K562 (cell line): Measurements from ENCODE around the gene ZG16B. TPM values are rescaled to one million over a fixed set of nuclear protein-coding genes. Genes with fewer than 3 reads are reported as not detected.

Source experiments
- ATAC-seq: fragments of 200-7000 bp; cut with Tn5 transposase; 3 replicates; pipeline ENCODE4 v1.9.1; 2020; ENCODE audit warnings: moderate library complexity
- BruUV-seq: library from RNA; stranded (reverse); fragments of 400-500 nt; replicated peaks from 2 replicates; lab custom pipeline; 2021; lab: Mats Ljungman, UMichigan
- CTCF ChIA-PET: fragments of 300-600 bp; formaldehyde crosslinking; extraction: SDS; loops from one replicate; lab custom pipeline; 2021; ENCODE audit warnings: low intra/inter-chr PET ratio; lab: Yijun Ruan, JAX
- POLR2A ChIA-PET: fragments of 300-600, 350-650 bp; sonication (Branson Sonifier 250); formaldehyde crosslinking; extraction: SDS; loops from one replicate; lab custom pipeline; 2021; ENCODE audit warnings: antibody characterized with exemption, inconsistent platforms; lab: Yijun Ruan, JAX
- DNase-seq, 4 experiments: peaks; one replicate each; pipeline versions ENCODE4 v3.0.0 to v3.0.0-alpha.2; 2011 to 2018; ENCODE audit warnings: low spot score in 3 of 4, mixed read lengths in 3 of 4; ENCODE audit errors: extremely low read depth in 1 of 4
- FAIRE-seq: peaks from 2 replicates; lab custom pipeline; 2011; peaks lifted over from hg19 to GRCh38; lab: Jason Lieb, UNC
- H2AFZ ChIP-seq: 2 replicates; pipeline ENCODE4 v1.6.0; 2011; ENCODE audit warnings: low read depth, low read length, control low read depth, inconsistent platforms
- H3K27ac ChIP-seq: fragments of 200-600 bp; 3 replicates; pipeline ENCODE4 v1.8.0; 2011; ENCODE audit warnings: low read depth, mild to moderate bottlenecking, control low read depth, inconsistent platforms, low read length, moderate library complexity, mixed read lengths; ENCODE audit errors: extremely low read depth
- H3K27me3 ChIP-seq, 2 experiments: fragments of 300-600 bp in 1 of 2; 2 replicates in 1 of 2; 3 replicates in 1 of 2; pipeline versions ENCODE4 v1.6.0 to v1.8.0; 2011; ENCODE audit warnings: inconsistent platforms in 2 of 2, low read length in 2 of 2, mild to moderate bottlenecking in 1 of 2, mixed read lengths in 1 of 2, moderate library complexity in 1 of 2; ENCODE audit not compliant: control insufficient read depth in 2 of 2, insufficient read depth in 2 of 2
- H3K36me3 ChIP-seq: fragments of 300-600 bp; 3 replicates; pipeline ENCODE4 v1.8.0; 2011; ENCODE audit warnings: mild to moderate bottlenecking, low read length, inconsistent platforms; ENCODE audit not compliant: control insufficient read depth, insufficient read depth
- H3K4me1 ChIP-seq, 2 experiments: fragments of 200-600 bp in 1 of 2; replicated peaks in 1 of 2; 2 replicates in 1 of 2; 3 replicates in 1 of 2; pipeline versions ENCODE4 v1.5.1 to v1.8.0; 2011; ENCODE audit warnings: inconsistent platforms in 2 of 2, low read length in 2 of 2, mild to moderate bottlenecking in 1 of 2, mixed read lengths in 1 of 2, moderate library complexity in 1 of 2; ENCODE audit not compliant: control insufficient read depth in 2 of 2, insufficient read depth in 2 of 2
- H3K4me2 ChIP-seq: 2 replicates; pipeline ENCODE4 v1.6.1; 2011; ENCODE audit warnings: low read length, control low read depth, inconsistent platforms, mixed read lengths; ENCODE audit not compliant: insufficient read depth
- H3K4me3 ChIP-seq: fragments of 200-600 bp; sonication (generic), shearing (Covaris generic); 2 replicates; pipeline ENCODE4 v1.5.1; 2016; ENCODE audit warnings: control low read depth, inconsistent platforms
- H3K79me2 ChIP-seq: fragments of 200-600 bp; 3 replicates; pipeline ENCODE4 v1.8.0; 2011; ENCODE audit warnings: low read length, inconsistent platforms; ENCODE audit not compliant: control insufficient read depth, insufficient read depth
- H3K9ac ChIP-seq, 2 experiments: 2 replicates each; pipeline versions ENCODE4 v1.6.0 to v1.6.1; 2011; ENCODE audit warnings: low read depth in 2 of 2, low read length in 2 of 2, control low read depth in 1 of 2, inconsistent platforms in 1 of 2, mild to moderate bottlenecking in 1 of 2, mixed read lengths in 1 of 2; ENCODE audit not compliant: insufficient read depth in 1 of 2
- H3K9me1 ChIP-seq: one replicate; pipeline ENCODE4 v1.6.0; 2011; ENCODE audit warnings: inconsistent platforms, mild to moderate bottlenecking, low read length, moderate library complexity; ENCODE audit not compliant: control insufficient read depth, insufficient read depth
- H3K9me3 ChIP-seq: replicated peaks from 2 replicates; pipeline ENCODE4 v1.5.1; 2011; ENCODE audit warnings: low read depth, low read length, inconsistent platforms; ENCODE audit not compliant: control insufficient read depth, insufficient read depth
- H4K20me1 ChIP-seq: replicated peaks from 2 replicates; pipeline ENCODE4 v1.6.1; 2011; ENCODE audit warnings: low read length, inconsistent platforms, mixed read lengths; ENCODE audit not compliant: control insufficient read depth, insufficient read depth
- NFIX ChIP-seq: fragments of 250-450 bp; sonication (Bioruptor Pico); IDR thresholded peaks from 2 replicates; pipeline ENCODE4 v1.4.0; 2020; ENCODE audit warnings: low read depth, mild to moderate bottlenecking, moderate library complexity
- ZNF263 ChIP-seq: sonication (generic); formaldehyde crosslinking; IDR thresholded peaks from 2 replicates; pipeline ENCODE4 v1.8.0; 2022; ENCODE audit warnings: mild to moderate bottlenecking, missing genetic modification reagents, borderline replicate concordance
- ZNF316 ChIP-seq: fragments of 450-650 bp; IDR thresholded peaks from 2 replicates; pipeline ENCODE4 v1.6.1; 2016
- WGBS: fragments of 100-300 bp; shearing (Covaris generic); methylation state at CpG from one replicate; pipeline ENCODE4 v1.1.6; 2016; ENCODE audit warnings: low coverage, mixed read lengths; ENCODE audit not compliant: insufficient coverage; ENCODE audit errors: missing lambda C conversion rate; 5-methylcytosine and 5-hydroxymethylcytosine counted together
- in situ Hi-C: fragments of 300-500 bp; cut with MboI; formaldehyde crosslinking; loops from 4 replicates; pipeline ENCODE4 v1.15.0; 2018; ENCODE audit warnings: inconsistent platforms, mixed read lengths
- intact Hi-C: fragments of 100-400 bp; cut with micrococcal nuclease; formaldehyde crosslinking; loops from 2 replicates; pipeline ENCODE4 v1.14.2; 2022
- polyA plus RNA-seq, 8 experiments: library from polyadenylated mRNA; depleted of rRNA in 4 of 8; stranded (reverse) in 5 of 8; unstranded in 3 of 8; fragments of >200 nt; fragmentation: Nextera tagmentation in 2 of 8; fragmentation: Illumina TruSeq in 1 of 8; extraction: Ambion mirVana in 2 of 8; extraction: Trizol in 1 of 8; gene quantifications; 2 replicates each; pipeline versions ENCODE4 v1.2.1 to v1.2.3, GENCODE V29; 2011 to 2014; ENCODE audit warnings: inconsistent platforms in 1 of 8, missing spikeins in 1 of 8
- total RNA-seq, 7 experiments: library from RNA; depleted of rRNA in 6 of 7; stranded (reverse); fragments of >200 nt in 6 of 7; fragmentation: Illumina TruSeq in 2 of 7; extraction: Trizol in 2 of 7; gene quantifications; 2 replicates each; pipeline versions ENCODE4 v1.2.1 to v1.2.3, GENCODE V29; 2011 to 2021; ENCODE audit warnings: low replicate concordance in 1 of 7
- TF ChIP-seq, protein P1 (sequence below): fragments of 250-450 bp; sonication (Bioruptor Pico); IDR thresholded peaks from 2 replicates; pipeline ENCODE4 v1.5.0; 2021
- TF ChIP-seq, protein P2 (sequence below): sonication (generic); formaldehyde crosslinking; IDR thresholded peaks from 2 replicates; pipeline ENCODE4 v1.8.0; 2022; ENCODE audit warnings: missing genetic modification reagents, mild to moderate bottlenecking, moderate library complexity, borderline replicate concordance
- TF ChIP-seq, protein P3 (sequence below): fragments of 450-650 bp; IDR thresholded peaks from 2 replicates; pipeline ENCODE4 v1.6.1; 2016; ENCODE audit warnings: antibody characterized with exemption

Gene ZG16B
- total and polyA plus RNA-seq, 9 of the 15 experiments (the other 6 are each of a cell fraction or from before 2014, with no cell fraction given) = 0.25 to 0.43 (median 0.34) TPM; not detected in 5

DNA sequence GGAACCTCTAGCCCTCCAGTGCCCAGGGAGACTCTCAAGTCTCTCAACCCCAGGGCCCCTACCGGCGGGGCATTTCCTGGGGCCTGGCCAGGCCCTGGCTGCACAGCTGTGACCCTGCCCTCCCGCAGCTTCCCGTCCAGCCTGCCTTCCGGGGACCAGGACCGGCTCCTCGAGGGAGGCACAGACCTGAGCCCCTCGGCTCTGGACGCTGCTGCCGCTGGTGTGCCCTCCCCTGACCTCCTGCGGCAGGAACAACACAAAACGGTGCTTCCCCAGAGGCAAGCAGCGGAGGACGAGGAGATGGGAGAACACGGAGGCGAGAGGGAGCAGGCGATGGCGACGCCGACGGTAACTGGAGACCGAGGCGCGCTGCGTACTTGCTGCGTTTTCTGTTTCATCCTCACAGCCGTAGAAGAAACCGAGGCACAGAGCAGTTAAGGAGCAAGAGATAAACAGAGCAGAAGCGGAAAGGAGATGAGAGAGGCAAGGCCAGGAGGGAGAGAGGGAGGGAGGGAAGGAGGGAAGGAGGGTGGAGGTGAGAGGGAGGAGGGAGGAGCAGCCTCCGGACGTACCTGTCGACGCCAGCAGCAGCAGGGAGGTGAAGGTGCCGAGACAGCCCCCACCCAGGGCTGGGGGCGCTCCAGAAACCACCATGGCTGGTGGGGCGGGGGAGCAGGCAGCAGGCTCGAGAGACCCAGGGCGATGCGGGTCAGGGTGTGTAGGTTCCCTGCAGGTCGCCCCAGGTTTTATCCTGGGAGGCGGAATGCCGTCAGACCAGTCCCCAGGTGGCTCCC, 27.5 kb downstream of the ZG16B start, which contains the start of gene PRSS22:
PRSS22 (minus strand) TSS at position 720 of the 794 bp plus-strand sequence; CDS start at position 654, 66 bp downstream.
- ATAC-seq (peak; percentile 13; the same call in 2 of the 3 replicates), FAIRE-seq (no peak), DNase-seq (peak in 2 of 4 experiments; percentile 9 to 11)
- H3K27ac ChIP-seq = no peak within 1 kb of the TSS
- POLR2A ChIA-PET = no interaction called here
- H3K4me1 ChIP-seq = peaks cover 0 to 42% of the 10 kb centered on the region in 2 experiments; a peak in 3 of 5 replicates
- no peaks in the 10 kb centered on the region for H3K79me2 ChIP-seq
- H2AFZ ChIP-seq = no peak within 1 kb of the TSS
- 0 out of 2 replicates have a peak within 1 kb of the TSS, but pooled peaks have one; percentile 11 for H3K4me2 ChIP-seq
- BruUV-seq = no TSS peak
- in situ Hi-C loops (no loop called here), intact Hi-C loops (no loop called here)
- no peaks in the 10 kb centered on the region for H4K20me1 ChIP-seq
- TF ChIP-seq, protein P1, sequence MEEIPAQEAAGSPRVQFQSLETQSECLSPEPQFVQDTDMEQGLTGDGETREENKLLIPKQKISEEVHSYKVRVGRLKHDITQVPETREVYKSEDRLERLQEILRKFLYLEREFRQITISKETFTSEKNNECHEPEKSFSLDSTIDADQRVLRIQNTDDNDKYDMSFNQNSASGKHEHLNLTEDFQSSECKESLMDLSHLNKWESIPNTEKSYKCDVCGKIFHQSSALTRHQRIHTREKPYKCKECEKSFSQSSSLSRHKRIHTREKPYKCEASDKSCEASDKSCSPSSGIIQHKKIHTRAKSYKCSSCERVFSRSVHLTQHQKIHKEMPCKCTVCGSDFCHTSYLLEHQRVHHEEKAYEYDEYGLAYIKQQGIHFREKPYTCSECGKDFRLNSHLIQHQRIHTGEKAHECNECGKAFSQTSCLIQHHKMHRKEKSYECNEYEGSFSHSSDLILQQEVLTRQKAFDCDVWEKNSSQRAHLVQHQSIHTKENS (CRISPR knock-in tag) = no peak
- TF ChIP-seq, protein P2, sequence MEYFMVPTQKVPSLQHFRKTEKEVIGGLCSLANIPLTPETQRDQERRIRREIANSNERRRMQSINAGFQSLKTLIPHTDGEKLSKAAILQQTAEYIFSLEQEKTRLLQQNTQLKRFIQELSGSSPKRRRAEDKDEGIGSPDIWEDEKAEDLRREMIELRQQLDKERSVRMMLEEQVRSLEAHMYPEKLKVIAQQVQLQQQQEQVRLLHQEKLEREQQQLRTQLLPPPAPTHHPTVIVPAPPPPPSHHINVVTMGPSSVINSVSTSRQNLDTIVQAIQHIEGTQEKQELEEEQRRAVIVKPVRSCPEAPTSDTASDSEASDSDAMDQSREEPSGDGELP = peak; percentile 73; the same call in 1 of the 2 replicates
- TF ChIP-seq ZNF263 (CRISPR knock-in tag) = peak; percentile 66; the same call in 1 of the 2 replicates
- TF ChIP-seq, protein P3, sequence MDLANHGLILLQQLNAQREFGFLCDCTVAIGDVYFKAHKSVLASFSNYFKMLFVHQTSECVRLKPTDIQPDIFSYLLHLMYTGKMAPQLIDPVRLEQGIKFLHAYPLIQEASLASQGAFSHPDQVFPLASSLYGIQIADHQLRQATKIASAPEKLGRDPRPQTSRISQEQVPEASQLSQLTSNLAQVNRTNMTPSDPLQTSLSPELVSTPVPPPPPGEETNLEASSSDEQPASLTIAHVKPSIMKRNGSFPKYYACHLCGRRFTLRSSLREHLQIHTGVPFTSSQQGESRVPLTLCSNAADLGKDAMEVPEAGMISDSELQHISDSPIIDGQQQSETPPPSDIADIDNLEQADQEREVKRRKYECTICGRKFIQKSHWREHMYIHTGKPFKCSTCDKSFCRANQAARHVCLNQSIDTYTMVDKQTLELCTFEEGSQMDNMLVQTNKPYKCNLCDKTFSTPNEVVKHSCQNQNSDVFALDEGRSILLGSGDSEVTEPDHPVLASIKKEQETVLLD = 0 out of 2 replicates have a peak, but pooled peaks have one; percentile 23
- peak; percentile 13; the same call in 1 of the 2 replicates for TF ChIP-seq ZNF316
- TF ChIP-seq NFIX (CRISPR knock-in tag) = no peak
- H3K27me3 ChIP-seq = peaks cover 0 to 28% of the 10 kb centered on the region in 2 experiments; a peak in 1 of 5 replicates
- no peaks in the 10 kb centered on the region for H3K9me1 ChIP-seq
- H3K9me3 ChIP-seq = peaks cover 7% of the 10 kb centered on the region
- WGBS = 5% methylated on average over 38 of the region's 42 CpGs
- H3K9ac ChIP-seq = peak within 1 kb of the TSS in 1 of 2 experiments; percentile 68; a peak in 2 of 4 replicates
- H3K36me3 ChIP-seq = no peaks in the 10 kb centered on the region
- H3K4me3 ChIP-seq = no peak within 1 kb of the TSS
- CTCF ChIA-PET = no interaction called here
